Astrocyte (in vitro differentiated cells and primary cell): Measurements from ENCODE around the gene CPED1. TPM values are rescaled to one million over a fixed set of nuclear protein-coding genes. Genes with fewer than 3 reads are reported as not detected.
A peak's percentile ranks its signal among the peaks of the same experiment; 100 is the strongest.

Source experiments
- DNase-seq: peaks from one replicate; pipeline ENCODE4 v3.0.0-alpha.2; 2010; ENCODE audit warnings: low read depth
- FAIRE-seq: peaks from 2 replicates; lab custom pipeline; 2011; peaks lifted over from hg19 to GRCh38; lab: Jason Lieb, UNC
- H2AFZ ChIP-seq: 2 replicates; pipeline ENCODE4 v1.6.0; 2012; ENCODE audit warnings: low read depth, low read length, inconsistent platforms
- H3K27ac ChIP-seq: 2 replicates; pipeline ENCODE4 v1.5.1; 2011; ENCODE audit warnings: low read depth, low read length, inconsistent platforms
- H3K27me3 ChIP-seq: 2 replicates; pipeline ENCODE4 v1.6.0; 2011; ENCODE audit warnings: low read length, inconsistent platforms; ENCODE audit not compliant: insufficient read depth
- H3K36me3 ChIP-seq: 2 replicates; pipeline ENCODE4 v1.5.1; 2011; ENCODE audit warnings: low read length, inconsistent platforms; ENCODE audit not compliant: insufficient read depth
- H3K4me1 ChIP-seq: 2 replicates; pipeline ENCODE4 v1.5.1; 2011; ENCODE audit warnings: low read length, inconsistent platforms; ENCODE audit not compliant: insufficient read depth
- H3K4me2 ChIP-seq: 2 replicates; pipeline ENCODE4 v1.6.0; 2012; ENCODE audit warnings: low read length, inconsistent platforms
- H3K4me3 ChIP-seq: 2 replicates; pipeline ENCODE4 v1.5.1; 2011; ENCODE audit warnings: low read depth, mild to moderate bottlenecking, low read length, inconsistent platforms; ENCODE audit not compliant: insufficient read depth
- H3K79me2 ChIP-seq: 2 replicates; pipeline ENCODE4 v1.6.0; 2012; ENCODE audit warnings: mild to moderate bottlenecking, low read length, inconsistent platforms; ENCODE audit not compliant: insufficient read depth
- H3K9ac ChIP-seq: 2 replicates; pipeline ENCODE4 v1.6.0; 2012; ENCODE audit warnings: mild to moderate bottlenecking, low read length, inconsistent platforms
- H3K9me3 ChIP-seq: 2 replicates; pipeline ENCODE4 v1.5.1; 2012; ENCODE audit warnings: low read depth, mild to moderate bottlenecking, low read length, inconsistent platforms; ENCODE audit not compliant: insufficient read depth
- H4K20me1 ChIP-seq: 2 replicates; pipeline ENCODE4 v1.6.0; 2012; ENCODE audit warnings: low read length, inconsistent platforms; ENCODE audit not compliant: insufficient read depth
- H3K27ac Mint-ChIP-seq: one replicate; pipeline ENCODE4 v1.8.0; 2021; ENCODE audit warnings: mild to moderate bottlenecking, mixed read lengths; ENCODE audit not compliant: unreplicated experiment
- H3K27me3 Mint-ChIP-seq: one replicate; pipeline ENCODE4 v1.8.0; 2021; ENCODE audit warnings: low read depth, mixed read lengths; ENCODE audit not compliant: unreplicated experiment
- H3K36me3 Mint-ChIP-seq: one replicate; pipeline ENCODE4 v1.8.0; 2021; ENCODE audit warnings: low read depth, mixed read lengths; ENCODE audit not compliant: unreplicated experiment
- H3K4me1 Mint-ChIP-seq: one replicate; pipeline ENCODE4 v1.8.0; 2021; ENCODE audit warnings: low read depth, mixed read lengths; ENCODE audit not compliant: unreplicated experiment
- H3K4me3 Mint-ChIP-seq: one replicate; pipeline ENCODE4 v1.8.0; 2021; ENCODE audit warnings: mild to moderate bottlenecking, moderate library complexity, mixed read lengths; ENCODE audit not compliant: unreplicated experiment
- H3K9me3 Mint-ChIP-seq: one replicate; pipeline ENCODE4 v1.8.0; 2021; ENCODE audit warnings: mild to moderate bottlenecking, mixed read lengths; ENCODE audit not compliant: unreplicated experiment
- CTCF ChIP-seq: IDR thresholded peaks from 2 replicates; pipeline ENCODE4 v1.5.1; 2011; ENCODE audit warnings: low read depth, mild to moderate bottlenecking, inconsistent platforms, low read length, moderate library complexity; ENCODE audit not compliant: insufficient read depth
- EZH2 ChIP-seq: IDR thresholded peaks from 2 replicates; pipeline ENCODE4 v1.6.1; 2012; ENCODE audit warnings: mild to moderate bottlenecking, low read length, inconsistent platforms; ENCODE audit not compliant: insufficient read depth
- total RNA-seq: library from RNA; stranded (reverse); gene quantifications from 2 replicates; pipeline ENCODE4 v1.2.1, GENCODE V29; 2021

Gene CPED1
- total RNA-seq, 1 donor from 2014 or later: 6.1 TPM

GRCh38 chr7:120991161-120991560, 2.6 kb downstream of the CPED1 start:
- TF ChIP-seq EZH2 (no peak), CTCF (no peak)
- Mint-ChIP-seq H3K4me3 (peak overlapping the region; percentile 77), H3K4me1 (peaks cover 26% of the 10 kb centered on the region), H3K9me3 (no peaks in the 10 kb centered on the region), H3K36me3 (no peaks in the 10 kb centered on the region), H3K27ac (peak overlapping the region; percentile 88), H3K27me3 (no peaks in the 10 kb centered on the region)
- Histone ChIP-seq H3K9ac (peak overlapping the region; percentile 71), H3K4me2 (peak overlapping the region; percentile 87), H3K27me3 (no peaks in the 10 kb centered on the region), H4K20me1 (no peaks in the 10 kb centered on the region), H3K9me3 (no peaks in the 10 kb centered on the region), H2AFZ (no peak overlapping the region), H3K4me1 (peaks cover 20% of the 10 kb centered on the region), H3K36me3 (no peaks in the 10 kb centered on the region), H3K27ac (peak overlapping the region; percentile 69), H3K79me2 (peaks cover 4% of the 10 kb centered on the region), H3K4me3 (peak overlapping the region; percentile 43)
- DNase-seq: no peak
- no peak for FAIRE-seq

- Histone ChIP-seq H2AFZ (no peak overlapping the region), H3K9me3 (no peaks in the 10 kb centered on the region), H3K27ac (peak overlapping the region; percentile 69), H3K27me3 (no peaks in the 10 kb centered on the region), H3K4me3 (peak overlapping the region; percentile 43), H3K79me2 (peaks cover 4% of the 10 kb centered on the region), H3K36me3 (no peaks in the 10 kb centered on the region), H3K4me2 (peak overlapping the region; percentile 87), H3K9ac (peak overlapping the region; percentile 71), H4K20me1 (no peaks in the 10 kb centered on the region), H3K4me1 (peaks cover 20% of the 10 kb centered on the region)
- DNase-seq: peak; percentile 79
- H3K36me3 Mint-ChIP-seq: no peaks in the 10 kb centered on the region
- TF ChIP-seq CTCF (no peak), EZH2 (no peak)
- H3K9me3 Mint-ChIP-seq: no peaks in the 10 kb centered on the region
- peak overlapping the region; percentile 88 for H3K27ac Mint-ChIP-seq
- H3K4me3 Mint-ChIP-seq: peak overlapping the region; percentile 77
- H3K27me3 Mint-ChIP-seq: no peaks in the 10 kb centered on the region
- peaks cover 29% of the 10 kb centered on the region for H3K4me1 Mint-ChIP-seq
- no peak for FAIRE-seq
These were observed 3.1 kb downstream of the CPED1 start for GRCh38 chr7:120991581-120991980.

- DNase-seq (no peak), FAIRE-seq (no peak)
- H2AFZ ChIP-seq: no peak overlapping the region
- Mint-ChIP-seq H3K4me3 (no peak overlapping the region), H3K9me3 (no peaks in the 10 kb centered on the region), H3K27ac (no peak overlapping the region), H3K36me3 (no peaks in the 10 kb centered on the region), H3K4me1 (peaks cover 34% of the 10 kb centered on the region), H3K27me3 (no peaks in the 10 kb centered on the region)
- peaks cover 4% of the 10 kb centered on the region for H3K79me2 ChIP-seq
- no peaks in the 10 kb centered on the region for H3K27me3 ChIP-seq
- peak overlapping the region; percentile 71 for H3K9ac ChIP-seq
- peak overlapping the region; percentile 69 for H3K27ac ChIP-seq
- peaks cover 20% of the 10 kb centered on the region for H3K4me1 ChIP-seq
- peak overlapping the region; percentile 87 for H3K4me2 ChIP-seq
- H3K36me3 ChIP-seq: no peaks in the 10 kb centered on the region
- H3K9me3 ChIP-seq: no peaks in the 10 kb centered on the region
- H3K4me3 ChIP-seq: no peak overlapping the region
- no peaks in the 10 kb centered on the region for H4K20me1 ChIP-seq
- TF ChIP-seq CTCF (no peak), EZH2 (no peak)
These were observed 3.9 kb downstream of the CPED1 start for GRCh38 chr7:120992272-120992964.
